AG10803 (cell line): ENCODE results near the gene SENP1.

Experiments
- DNase-seq: peaks from one replicate; pipeline ENCODE4 v3.0.0; 2010; ENCODE audit warnings: low read depth
- H3K4me3 ChIP-seq: 2 replicates; pipeline ENCODE4 v1.5.1; 2011; ENCODE audit warnings: mild to moderate bottlenecking, low read length, control low read depth
- TF ChIP-seq, protein P1 (sequence below): conservative IDR thresholded peaks from 2 replicates; pipeline ENCODE4 v1.5.1; 2011; ENCODE audit warnings: mild to moderate bottlenecking, low read length, control low read depth, inconsistent platforms

The SENP1 gene

DNA sequence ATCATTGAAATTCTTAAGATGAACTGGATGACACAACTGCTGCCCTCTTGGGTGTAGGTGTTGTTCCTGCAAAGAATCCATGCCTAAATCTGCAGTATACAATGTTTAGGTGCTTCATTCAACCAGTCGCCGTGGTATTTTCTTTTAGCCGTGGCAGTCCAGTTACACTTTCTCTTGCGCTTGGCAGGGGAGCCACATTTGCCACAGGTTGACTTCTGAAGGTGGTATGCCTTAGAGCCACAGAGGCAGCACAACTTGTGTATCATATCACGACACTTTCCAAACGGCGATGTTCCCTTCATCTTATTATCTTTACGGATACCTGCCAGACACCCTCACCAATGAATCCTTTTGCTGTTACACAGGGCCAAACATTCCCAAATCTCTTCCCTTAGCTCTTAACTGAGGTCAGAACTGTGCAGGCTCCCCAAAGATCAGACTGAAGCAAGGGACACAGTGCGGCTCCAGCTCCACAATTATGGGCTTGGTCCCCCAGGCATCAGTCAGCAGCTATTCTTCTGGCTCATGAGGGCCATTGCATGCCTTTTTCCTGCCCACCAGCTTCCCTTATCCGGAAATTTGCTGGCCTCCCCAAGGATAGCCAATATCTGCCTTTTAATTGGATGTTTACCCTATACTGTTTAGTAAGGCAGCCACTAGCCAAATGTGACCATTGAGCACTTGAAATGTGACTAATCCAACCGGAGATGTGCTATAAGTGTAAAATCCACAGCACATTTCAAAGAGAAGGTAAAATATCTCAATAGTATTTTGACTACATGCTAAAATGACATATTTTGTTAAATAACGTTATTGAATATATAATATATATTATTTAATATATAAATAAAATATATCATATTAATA, 50.7 kb downstream of the SENP1 start:
- H3K4me3 ChIP-seq, result no peak overlapping the region
- TF ChIP-seq, protein P1, sequence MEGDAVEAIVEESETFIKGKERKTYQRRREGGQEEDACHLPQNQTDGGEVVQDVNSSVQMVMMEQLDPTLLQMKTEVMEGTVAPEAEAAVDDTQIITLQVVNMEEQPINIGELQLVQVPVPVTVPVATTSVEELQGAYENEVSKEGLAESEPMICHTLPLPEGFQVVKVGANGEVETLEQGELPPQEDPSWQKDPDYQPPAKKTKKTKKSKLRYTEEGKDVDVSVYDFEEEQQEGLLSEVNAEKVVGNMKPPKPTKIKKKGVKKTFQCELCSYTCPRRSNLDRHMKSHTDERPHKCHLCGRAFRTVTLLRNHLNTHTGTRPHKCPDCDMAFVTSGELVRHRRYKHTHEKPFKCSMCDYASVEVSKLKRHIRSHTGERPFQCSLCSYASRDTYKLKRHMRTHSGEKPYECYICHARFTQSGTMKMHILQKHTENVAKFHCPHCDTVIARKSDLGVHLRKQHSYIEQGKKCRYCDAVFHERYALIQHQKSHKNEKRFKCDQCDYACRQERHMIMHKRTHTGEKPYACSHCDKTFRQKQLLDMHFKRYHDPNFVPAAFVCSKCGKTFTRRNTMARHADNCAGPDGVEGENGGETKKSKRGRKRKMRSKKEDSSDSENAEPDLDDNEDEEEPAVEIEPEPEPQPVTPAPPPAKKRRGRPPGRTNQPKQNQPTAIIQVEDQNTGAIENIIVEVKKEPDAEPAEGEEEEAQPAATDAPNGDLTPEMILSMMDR, result no peak
- no peak for DNase-seq

DNA sequence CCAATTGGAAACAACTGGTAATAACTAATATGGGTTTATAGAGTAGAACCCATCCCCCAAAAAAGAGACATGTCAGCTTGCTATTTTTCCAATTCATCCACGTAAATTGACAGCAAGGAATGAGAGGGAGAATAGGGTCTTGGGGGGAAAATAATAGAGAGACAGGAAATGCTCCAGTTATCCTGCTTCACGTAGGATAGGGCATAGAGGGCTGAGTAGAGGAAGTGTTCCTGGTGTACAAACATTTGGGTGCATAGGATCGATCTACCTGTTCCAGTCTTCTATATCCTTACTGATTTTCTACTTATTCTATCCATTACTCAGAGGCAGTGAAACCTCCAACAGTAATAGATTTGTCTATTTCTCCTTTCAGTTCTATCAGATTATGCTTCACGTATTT, 52.0 kb downstream of the SENP1 start:
- DNase-seq, result no peak
- TF ChIP-seq, protein P1, result no peak
- no peak overlapping the region for H3K4me3 ChIP-seq

DNA sequence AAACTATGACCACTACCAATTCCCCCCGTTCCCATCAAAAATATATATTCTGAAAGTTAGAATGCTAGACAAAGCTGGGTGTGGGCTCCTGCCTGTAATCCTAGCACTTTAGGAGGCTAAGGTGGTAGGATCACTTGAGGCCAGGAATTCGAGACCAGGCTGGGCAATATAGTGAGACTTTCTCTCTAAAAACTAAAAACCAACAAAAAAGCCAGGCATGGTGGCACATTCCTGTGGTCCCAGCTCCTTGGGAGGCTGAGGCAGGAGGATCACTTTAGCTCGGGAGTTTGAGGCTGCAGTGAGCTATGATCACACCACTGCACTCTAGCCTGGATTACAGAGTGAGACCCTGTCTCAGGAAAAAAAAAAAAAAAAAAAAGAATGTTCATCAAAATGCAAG, 52.8 kb downstream of the SENP1 start:
- no peak for DNase-seq
- TF ChIP-seq, protein P1, result no peak
- no peak overlapping the region for H3K4me3 ChIP-seq

DNA sequence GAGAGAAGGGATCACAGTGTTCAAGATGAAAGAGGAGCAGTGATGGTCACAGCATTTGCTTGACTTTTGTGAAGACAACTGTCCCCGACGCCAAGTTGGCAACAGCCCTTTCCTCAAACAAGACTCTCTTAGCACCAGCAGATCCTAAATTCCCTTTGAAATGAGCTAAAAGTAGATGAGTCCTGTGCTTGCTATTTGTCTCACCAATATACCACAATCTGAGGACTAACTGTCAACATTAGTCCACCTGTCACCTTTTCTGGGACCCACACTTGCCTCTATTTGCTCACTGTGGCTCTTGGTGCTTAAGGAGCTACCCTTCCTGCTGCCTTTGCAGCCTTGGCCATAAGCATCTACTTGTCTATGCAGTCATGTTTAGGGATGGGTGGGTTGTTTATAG, 54.2 kb downstream of the SENP1 start:
- DNase-seq, result no peak
- no peak overlapping the region for H3K4me3 ChIP-seq
- TF ChIP-seq, protein P1, result no peak

DNA sequence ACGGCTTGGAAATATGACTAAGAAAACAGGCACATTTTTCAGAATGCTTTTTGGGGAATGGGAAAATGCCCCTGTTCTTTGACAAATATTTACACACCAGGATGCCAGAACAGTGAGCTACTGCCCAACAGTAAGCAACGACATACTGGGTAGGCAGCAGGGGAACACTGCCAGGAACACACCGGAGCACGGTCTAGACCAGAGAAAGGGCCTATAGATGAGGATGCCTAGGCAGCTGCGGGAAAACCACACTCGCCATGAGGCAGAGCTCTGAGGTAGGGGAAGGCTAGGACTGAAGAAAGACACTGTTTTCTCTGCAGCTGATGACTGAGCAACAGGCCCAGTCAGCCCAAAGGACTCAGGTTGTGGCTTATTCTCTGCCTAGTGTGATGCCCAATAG, 55.7 kb downstream of the SENP1 start:
- TF ChIP-seq, protein P1, result no peak
- no peak for DNase-seq

DNA sequence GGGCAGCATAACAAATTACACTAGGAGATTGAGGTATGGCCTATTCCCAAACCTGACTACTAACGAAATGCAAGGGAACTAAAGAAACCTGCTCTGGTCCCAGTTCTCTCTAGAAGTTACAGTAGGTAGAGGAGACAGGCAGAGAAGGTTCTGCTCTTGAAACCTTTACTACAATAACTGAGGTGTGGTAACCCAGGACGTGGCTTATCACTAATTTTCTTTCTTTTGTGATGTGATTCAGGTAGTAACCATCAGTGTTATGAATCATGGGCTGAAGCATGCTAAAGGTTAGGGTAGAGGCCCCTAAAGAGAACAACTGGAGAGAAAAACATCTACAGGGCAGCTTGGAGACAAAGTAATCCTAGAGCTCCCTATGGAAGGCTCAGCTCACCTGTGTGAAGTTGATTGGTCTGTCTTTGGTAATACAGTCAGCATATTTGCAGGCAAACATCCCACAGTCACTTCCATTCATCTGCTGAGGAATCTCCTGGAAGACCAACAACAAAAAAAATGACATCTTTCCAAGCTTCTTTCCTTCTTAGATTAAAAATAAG, 59.8 kb downstream of the SENP1 start:
- no peak for DNase-seq
- TF ChIP-seq, protein P1, result no peak

More for the DNA sequence above, 55.7 kb downstream of the SENP1 start:
- no peak overlapping the region for H3K4me3 ChIP-seq

More for the DNA sequence above, 59.8 kb downstream of the SENP1 start:
- H3K4me3 ChIP-seq, result no peak overlapping the region
